ENCODE data around the gene RBM47.

The RBM47 gene

GRCh38 chr4:40600850-40601249 is 28.8 kb downstream of the RBM47 start:
- Histone ChIP-seq H3K4me1 (ENCODE audit: low read length) (no peaks in the 10 kb centered on the region), H3K4me2 (ENCODE audit: low read length) (no peak overlapping the region), H3K79me2 (ENCODE audit: low read length) (no peaks in the 10 kb centered on the region), H3K9ac (ENCODE audit: low read length) (no peak overlapping the region), H2AFZ (ENCODE audit: low read depth, low read length) (no peak overlapping the region), H3K27me3 (ENCODE audit: low read depth, low read length) (no peaks in the 10 kb centered on the region), H4K20me1 (ENCODE audit: insufficient read depth, low read length) (no peaks in the 10 kb centered on the region), H3K27ac (ENCODE audit: low read length) (no peak overlapping the region), H3K36me3 (replicated peaks; ENCODE audit: low read depth, low read length) (no peaks in the 10 kb centered on the region), H3K4me3 (ENCODE audit: low read length) (no peak overlapping the region), H3K9me3 (ENCODE audit: insufficient read depth, low read length) (no peaks in the 10 kb centered on the region)
- TF ChIP-seq EZH2phosphoT487 (IDR thresholded peaks at IDR 0.05; ENCODE audit: low read depth): no peak
- no peak for TF ChIP-seq CTCF (IDR thresholded peaks at IDR 0.05; ENCODE audit: low read depth, low read length)

GRCh38 chr4:40599431-40599830 is 30.2 kb downstream of the RBM47 start:
- no peak overlapping the region for H3K4me2 ChIP-seq (ENCODE audit: low read length)
- no peak for TF ChIP-seq EZH2phosphoT487 (IDR thresholded peaks at IDR 0.05; ENCODE audit: low read depth)
- no peak for TF ChIP-seq CTCF (IDR thresholded peaks at IDR 0.05; ENCODE audit: low read depth, low read length)
- H3K79me2 ChIP-seq (ENCODE audit: low read length): no peaks in the 10 kb centered on the region
- no peak overlapping the region for H2AFZ ChIP-seq (ENCODE audit: low read depth, low read length)
- no peaks in the 10 kb centered on the region for H3K4me1 ChIP-seq (ENCODE audit: low read length)
- no peaks in the 10 kb centered on the region for H4K20me1 ChIP-seq (ENCODE audit: insufficient read depth, low read length)
- no peaks in the 10 kb centered on the region for H3K9me3 ChIP-seq (ENCODE audit: insufficient read depth, low read length)
- H3K27ac ChIP-seq (ENCODE audit: low read length): no peak overlapping the region
- H3K27me3 ChIP-seq (ENCODE audit: low read depth, low read length): no peaks in the 10 kb centered on the region
- H3K4me3 ChIP-seq (ENCODE audit: low read length): no peak overlapping the region
- no peaks in the 10 kb centered on the region for H3K36me3 ChIP-seq (replicated peaks; ENCODE audit: low read depth, low read length)
- no peak overlapping the region for H3K9ac ChIP-seq (ENCODE audit: low read length)

GRCh38 chr4:40596522-40596921 is 33.1 kb downstream of the RBM47 start:
- H3K4me2 ChIP-seq (ENCODE audit: low read length): no peak overlapping the region
- no peak overlapping the region for H3K9ac ChIP-seq (ENCODE audit: low read length)
- no peak for TF ChIP-seq CTCF (IDR thresholded peaks at IDR 0.05; ENCODE audit: low read depth, low read length)
- TF ChIP-seq EZH2phosphoT487 (IDR thresholded peaks at IDR 0.05; ENCODE audit: low read depth): no peak
- H3K4me1 ChIP-seq (ENCODE audit: low read length): no peaks in the 10 kb centered on the region
- H3K79me2 ChIP-seq (ENCODE audit: low read length): no peaks in the 10 kb centered on the region
- no peak overlapping the region for H2AFZ ChIP-seq (ENCODE audit: low read depth, low read length)
- H3K4me3 ChIP-seq (ENCODE audit: low read length): no peak overlapping the region
- no peak overlapping the region for H3K27ac ChIP-seq (ENCODE audit: low read length)
- no peaks in the 10 kb centered on the region for H3K27me3 ChIP-seq (ENCODE audit: low read depth, low read length)
- no peaks in the 10 kb centered on the region for H3K9me3 ChIP-seq (ENCODE audit: insufficient read depth, low read length)
- H3K36me3 ChIP-seq (replicated peaks; ENCODE audit: low read depth, low read length): no peaks in the 10 kb centered on the region
- no peaks in the 10 kb centered on the region for H4K20me1 ChIP-seq (ENCODE audit: insufficient read depth, low read length)

- Histone ChIP-seq H3K27ac (ENCODE audit: low read length) (no peak overlapping the region), H3K4me1 (ENCODE audit: low read length) (no peaks in the 10 kb centered on the region), H3K4me3 (ENCODE audit: low read length) (no peak overlapping the region), H3K4me2 (ENCODE audit: low read length) (no peak overlapping the region), H3K27me3 (ENCODE audit: low read depth, low read length) (no peaks in the 10 kb centered on the region), H4K20me1 (ENCODE audit: insufficient read depth, low read length) (no peaks in the 10 kb centered on the region), H3K9me3 (ENCODE audit: insufficient read depth, low read length) (no peaks in the 10 kb centered on the region), H2AFZ (ENCODE audit: low read depth, low read length) (no peak overlapping the region), H3K36me3 (replicated peaks; ENCODE audit: low read depth, low read length) (no peaks in the 10 kb centered on the region), H3K9ac (ENCODE audit: low read length) (no peak overlapping the region), H3K79me2 (ENCODE audit: low read length) (no peaks in the 10 kb centered on the region)
- TF ChIP-seq CTCF (IDR thresholded peaks at IDR 0.05; ENCODE audit: low read depth, low read length) (no peak), EZH2phosphoT487 (IDR thresholded peaks at IDR 0.05; ENCODE audit: low read depth) (no peak)
These were observed 33.7 kb downstream of the RBM47 start for GRCh38 chr4:40595981-40596380.
